ENCODE data around the gene L3MBTL4.

DNA sequence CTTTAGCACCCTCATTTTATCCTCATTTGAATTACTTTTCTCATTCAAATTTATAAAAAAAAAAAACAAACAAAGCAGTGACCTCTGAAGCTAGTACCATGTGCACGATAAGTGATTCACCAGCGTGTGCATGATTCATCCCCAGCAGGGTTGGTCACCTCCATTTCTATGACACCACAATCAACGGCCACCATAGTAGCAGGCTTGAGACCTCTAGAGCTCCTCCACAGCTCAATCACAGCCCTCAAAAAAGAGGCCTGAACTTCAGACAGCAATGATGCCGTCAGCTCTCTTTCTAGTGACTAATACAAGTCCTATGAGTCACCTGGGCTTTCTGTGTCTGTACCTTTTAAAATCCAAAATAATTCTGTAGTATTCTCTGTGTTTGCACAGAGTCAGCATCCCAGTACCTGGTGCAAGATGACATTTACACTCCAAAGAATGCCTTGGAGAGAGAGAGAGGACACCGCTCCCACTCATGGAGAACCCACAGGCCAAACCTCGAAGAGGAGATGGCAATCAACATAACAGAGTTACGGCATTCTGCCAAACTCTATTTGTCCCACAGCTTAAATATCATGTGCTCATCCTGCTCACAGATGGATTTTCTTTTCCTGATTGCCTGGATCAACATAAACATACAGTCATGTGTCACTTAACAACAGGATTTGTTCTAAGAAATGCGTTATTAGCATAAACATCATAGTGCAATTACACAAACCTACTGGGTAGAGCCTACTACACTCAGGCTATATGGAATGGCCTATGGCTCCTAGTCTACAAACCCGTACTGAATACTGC, 58.7 kb downstream of the L3MBTL4 start:
- no peak for TF ChIP-seq IRF2 (CRISPR knock-in tag; IDR thresholded peaks at IDR 0.05; ENCODE audit: borderline replicate concordance, low read depth)
- TF ChIP-seq, protein P1, sequence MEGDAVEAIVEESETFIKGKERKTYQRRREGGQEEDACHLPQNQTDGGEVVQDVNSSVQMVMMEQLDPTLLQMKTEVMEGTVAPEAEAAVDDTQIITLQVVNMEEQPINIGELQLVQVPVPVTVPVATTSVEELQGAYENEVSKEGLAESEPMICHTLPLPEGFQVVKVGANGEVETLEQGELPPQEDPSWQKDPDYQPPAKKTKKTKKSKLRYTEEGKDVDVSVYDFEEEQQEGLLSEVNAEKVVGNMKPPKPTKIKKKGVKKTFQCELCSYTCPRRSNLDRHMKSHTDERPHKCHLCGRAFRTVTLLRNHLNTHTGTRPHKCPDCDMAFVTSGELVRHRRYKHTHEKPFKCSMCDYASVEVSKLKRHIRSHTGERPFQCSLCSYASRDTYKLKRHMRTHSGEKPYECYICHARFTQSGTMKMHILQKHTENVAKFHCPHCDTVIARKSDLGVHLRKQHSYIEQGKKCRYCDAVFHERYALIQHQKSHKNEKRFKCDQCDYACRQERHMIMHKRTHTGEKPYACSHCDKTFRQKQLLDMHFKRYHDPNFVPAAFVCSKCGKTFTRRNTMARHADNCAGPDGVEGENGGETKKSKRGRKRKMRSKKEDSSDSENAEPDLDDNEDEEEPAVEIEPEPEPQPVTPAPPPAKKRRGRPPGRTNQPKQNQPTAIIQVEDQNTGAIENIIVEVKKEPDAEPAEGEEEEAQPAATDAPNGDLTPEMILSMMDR (IDR thresholded peaks at IDR 0.05), result no peak
- TF ChIP-seq NFATC4 (CRISPR knock-in tag; IDR thresholded peaks at IDR 0.05), result no peak
- TF ChIP-seq NR2C2 (CRISPR knock-in tag; IDR thresholded peaks at IDR 0.05), result no peak
- TF ChIP-seq SP1 (CRISPR knock-in tag; conservative IDR thresholded peaks at IDR 0.05), result no peak
- TF ChIP-seq, protein P2, sequence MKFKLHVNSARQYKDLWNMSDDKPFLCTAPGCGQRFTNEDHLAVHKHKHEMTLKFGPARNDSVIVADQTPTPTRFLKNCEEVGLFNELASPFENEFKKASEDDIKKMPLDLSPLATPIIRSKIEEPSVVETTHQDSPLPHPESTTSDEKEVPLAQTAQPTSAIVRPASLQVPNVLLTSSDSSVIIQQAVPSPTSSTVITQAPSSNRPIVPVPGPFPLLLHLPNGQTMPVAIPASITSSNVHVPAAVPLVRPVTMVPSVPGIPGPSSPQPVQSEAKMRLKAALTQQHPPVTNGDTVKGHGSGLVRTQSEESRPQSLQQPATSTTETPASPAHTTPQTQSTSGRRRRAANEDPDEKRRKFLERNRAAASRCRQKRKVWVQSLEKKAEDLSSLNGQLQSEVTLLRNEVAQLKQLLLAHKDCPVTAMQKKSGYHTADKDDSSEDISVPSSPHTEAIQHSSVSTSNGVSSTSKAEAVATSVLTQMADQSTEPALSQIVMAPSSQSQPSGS (CRISPR knock-in tag; IDR thresholded peaks at IDR 0.05; ENCODE audit: borderline replicate concordance, low read depth), result no peak
- TF ChIP-seq, protein P3, sequence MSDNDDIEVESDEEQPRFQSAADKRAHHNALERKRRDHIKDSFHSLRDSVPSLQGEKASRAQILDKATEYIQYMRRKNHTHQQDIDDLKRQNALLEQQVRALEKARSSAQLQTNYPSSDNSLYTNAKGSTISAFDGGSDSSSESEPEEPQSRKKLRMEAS (CRISPR knock-in tag; IDR thresholded peaks at IDR 0.05), result no peak
- no peak for TF ChIP-seq ZBTB21 (CRISPR knock-in tag; IDR thresholded peaks at IDR 0.05; ENCODE audit: borderline replicate concordance)
- TF ChIP-seq ELF4 (CRISPR knock-in tag; IDR thresholded peaks at IDR 0.05; ENCODE audit: low read depth), result no peak
- TF ChIP-seq, protein P4, sequence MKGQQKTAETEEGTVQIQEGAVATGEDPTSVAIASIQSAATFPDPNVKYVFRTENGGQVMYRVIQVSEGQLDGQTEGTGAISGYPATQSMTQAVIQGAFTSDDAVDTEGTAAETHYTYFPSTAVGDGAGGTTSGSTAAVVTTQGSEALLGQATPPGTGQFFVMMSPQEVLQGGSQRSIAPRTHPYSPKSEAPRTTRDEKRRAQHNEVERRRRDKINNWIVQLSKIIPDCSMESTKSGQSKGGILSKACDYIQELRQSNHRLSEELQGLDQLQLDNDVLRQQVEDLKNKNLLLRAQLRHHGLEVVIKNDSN (CRISPR knock-in tag; IDR thresholded peaks at IDR 0.05), result no peak
- TF ChIP-seq CREB1 (CRISPR knock-in tag; IDR thresholded peaks at IDR 0.05), result no peak
- no peak for TF ChIP-seq NR1H2 (CRISPR knock-in tag; IDR thresholded peaks at IDR 0.05)

All from WTC11 (cell line).